ENCODE measurements around the gene VSIR. TPM values are rescaled to one million over a fixed set of nuclear protein-coding genes. Genes with fewer than 3 reads are reported as not detected.

VSIR gene
- total RNA-seq, 1 donor from 2014 or later: 118 TPM

DNA sequence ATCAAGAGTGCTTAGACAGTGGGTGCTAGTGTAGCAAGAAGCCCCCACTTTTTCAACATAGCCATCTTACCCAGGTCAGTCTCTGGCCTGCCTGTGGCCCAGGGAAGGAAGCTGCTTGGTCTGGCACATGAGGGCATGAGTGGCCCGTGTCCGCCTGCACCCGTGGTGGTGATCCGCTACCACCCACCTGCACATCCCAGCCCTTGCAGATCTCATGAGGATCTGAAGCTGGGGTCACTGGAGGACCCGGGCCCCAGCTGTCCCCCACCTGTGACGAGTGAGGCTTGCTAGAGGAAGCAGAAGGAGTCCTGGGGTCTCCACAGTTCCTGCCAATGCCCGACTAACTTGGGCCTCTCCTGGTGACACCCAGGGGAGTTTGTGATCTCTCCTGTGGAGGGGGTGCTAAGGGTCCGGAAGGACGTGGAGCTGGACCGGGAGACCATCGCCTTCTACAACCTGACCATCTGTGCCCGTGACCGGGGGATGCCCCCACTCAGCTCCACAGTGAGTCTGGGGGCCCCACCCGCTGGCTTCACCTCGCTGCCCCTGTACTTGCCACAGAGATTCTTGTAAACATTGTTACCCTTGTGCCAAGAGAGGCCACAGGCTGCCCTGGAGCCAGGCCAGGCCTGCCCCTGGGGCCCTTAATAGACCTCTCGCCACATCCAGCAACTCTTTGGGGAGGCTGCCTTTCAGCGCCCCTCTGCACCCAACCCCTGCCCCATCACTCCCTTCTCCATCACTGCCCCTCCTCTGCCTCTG lies 10.8 kb upstream of the VSIR start:
- intact Hi-C loops (cut with micrococcal nuclease): no loop called here

DNA sequence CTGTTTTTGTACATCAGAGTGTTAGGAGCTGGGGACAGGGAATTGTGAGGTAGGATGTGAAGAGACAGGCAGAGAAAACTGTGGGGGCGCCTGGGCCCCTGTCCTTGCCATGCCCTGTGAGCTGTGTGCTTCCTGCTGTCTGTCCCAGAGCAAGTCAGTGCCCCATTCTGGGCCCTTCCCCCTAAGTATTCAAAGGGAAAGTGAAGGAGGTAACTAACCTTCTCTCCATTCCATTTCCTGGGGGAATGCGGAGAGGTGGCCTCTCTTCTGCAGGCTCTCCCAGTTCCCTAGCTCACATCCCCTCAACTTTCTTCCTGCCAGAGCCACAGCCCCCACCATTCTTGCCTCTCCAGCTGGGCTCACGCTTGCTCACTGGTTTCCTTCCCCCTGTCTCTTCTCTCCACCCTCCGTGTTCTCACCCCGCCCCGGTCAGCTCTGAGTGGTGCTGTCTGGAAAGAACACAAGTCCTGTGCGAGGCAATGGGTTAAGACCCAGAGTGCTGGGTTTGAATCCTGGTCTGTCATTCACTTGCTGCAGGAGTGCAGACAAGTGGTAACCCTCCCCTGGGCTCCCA lies 9.7 kb upstream of the VSIR start:
- intact Hi-C loops (cut with micrococcal nuclease): no loop called here

GRCh38 chr10:71782221-71782916 lies 9.0 kb upstream of the VSIR start:
- intact Hi-C loops (cut with micrococcal nuclease): no loop called here

DNA sequence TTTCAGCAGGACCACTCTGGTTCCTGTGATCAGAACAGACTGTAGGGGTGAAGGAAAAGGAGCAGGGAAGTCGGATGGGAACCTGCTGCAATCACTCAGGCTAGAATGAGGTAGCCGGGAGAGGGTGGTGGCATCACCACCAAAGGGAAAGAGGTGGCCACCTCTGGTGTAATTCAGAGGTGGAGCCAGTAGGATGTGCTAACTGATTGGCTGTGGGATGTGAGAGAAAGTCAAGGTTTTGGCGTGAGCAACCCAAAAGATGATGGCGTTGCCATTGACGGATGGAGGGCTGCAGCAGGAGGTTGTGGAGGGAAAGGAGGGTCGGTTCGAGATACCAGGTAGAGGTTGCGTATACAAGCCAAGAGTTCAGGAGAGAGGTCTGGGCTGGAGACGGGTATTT lies 7.4 kb upstream of the VSIR start:
- intact Hi-C loops (cut with micrococcal nuclease): no loop called here

GRCh38 chr10:71780156-71780555 lies 6.8 kb upstream of the VSIR start:
- intact Hi-C loops (cut with micrococcal nuclease): no loop called here

- intact Hi-C loops (cut with micrococcal nuclease): no loop called here
These were observed 6.3 kb upstream of the VSIR start for GRCh38 chr10:71779641-71780040.

DNA sequence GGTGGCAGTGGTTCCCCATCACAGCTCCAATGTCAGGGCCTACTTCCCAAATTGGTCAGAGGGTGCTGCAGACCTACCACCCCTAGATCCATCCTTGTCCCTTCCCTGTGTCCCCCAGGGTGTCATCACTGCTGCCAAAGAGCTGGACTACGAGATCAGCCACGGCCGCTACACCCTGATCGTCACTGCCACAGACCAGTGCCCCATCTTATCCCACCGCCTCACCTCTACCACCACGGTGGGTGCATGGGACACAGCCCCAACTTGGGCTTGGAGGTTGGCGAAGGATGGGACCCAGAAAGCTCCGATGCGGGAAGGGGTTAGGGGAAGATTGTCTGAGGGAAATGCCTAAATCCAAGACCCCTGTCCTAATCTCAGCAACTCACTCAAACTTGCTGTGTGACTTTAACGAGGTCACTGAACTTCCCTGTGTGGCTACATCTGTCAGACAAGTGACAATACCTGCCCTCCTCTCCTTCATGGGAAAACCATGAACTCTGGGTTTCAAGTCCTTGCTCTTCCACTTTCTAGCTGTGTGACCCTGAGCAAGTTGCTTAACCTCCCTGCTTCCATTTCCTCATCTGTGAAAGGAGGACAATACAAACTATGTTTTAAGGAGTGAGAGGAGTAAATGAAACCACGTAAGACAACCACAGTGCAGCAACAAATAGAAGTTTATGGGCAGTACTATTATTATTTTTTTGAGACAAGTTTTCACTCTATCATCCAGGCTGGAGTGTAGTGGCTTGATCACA lies 4.9 kb upstream of the VSIR start:
- intact Hi-C loops (cut with micrococcal nuclease): no loop called here

GRCh38 chr10:71777213-71777985 lies 4.1 kb upstream of the VSIR start:
- intact Hi-C loops (cut with micrococcal nuclease): no loop called here

GRCh38 chr10:71776481-71776925 lies 3.2 kb upstream of the VSIR start:
- intact Hi-C loops (cut with micrococcal nuclease): no loop called here

DNA sequence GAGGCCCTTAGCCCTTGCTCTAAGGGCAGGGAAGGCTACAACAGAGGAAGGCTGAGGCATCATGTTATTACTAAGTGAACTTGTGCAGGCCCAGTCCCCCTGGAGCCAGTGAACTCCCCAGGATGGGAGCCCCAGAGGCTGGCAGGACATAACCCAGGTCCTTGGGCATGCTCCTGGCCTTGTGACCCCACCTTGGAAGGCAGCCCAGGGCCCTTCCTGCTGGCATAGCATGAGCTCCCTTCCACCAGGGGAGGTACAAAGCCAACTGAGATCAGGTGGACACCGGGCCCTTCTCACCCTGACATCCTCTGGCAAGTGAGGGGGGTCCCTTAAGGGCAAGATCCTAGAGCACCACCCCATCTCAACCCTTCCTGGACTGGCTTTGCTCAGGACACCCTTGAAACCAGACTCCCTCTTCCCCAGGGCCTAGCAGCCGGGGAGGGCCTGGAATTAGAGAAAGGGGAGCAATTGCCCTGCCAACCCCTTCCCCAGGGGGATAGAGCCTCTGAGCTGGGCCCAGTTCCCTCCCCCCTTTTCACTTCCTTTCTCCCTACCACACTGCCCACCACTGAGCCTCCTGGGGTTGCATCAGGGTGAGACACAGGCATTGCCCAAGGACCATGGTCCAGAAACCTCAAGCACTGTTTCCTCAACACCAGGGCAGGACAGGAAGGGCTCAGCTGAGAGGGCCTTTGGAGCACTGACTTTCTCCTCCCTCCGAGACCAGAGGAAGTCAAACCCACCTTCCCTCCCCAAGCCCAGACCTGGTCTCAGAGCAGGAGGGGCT lies 1.8 kb upstream of the VSIR start:
- intact Hi-C loops (cut with micrococcal nuclease): loop anchor here (5.0 kb wide), 1 partner anchor 312 kb away; the partner anchor contains the start of gene SPOCK2

- intact Hi-C loops (cut with micrococcal nuclease): loop anchor here (1.0 to 5.0 kb wide), 10 partner anchors 16 to 454 kb away; partner anchors contain the start of genes PSAP, SLC29A3 and SPOCK2
These were observed 494 bp downstream of the VSIR start for GRCh38 chr10:71772832-71773220.

GRCh38 chr10:71771821-71772617 lies 1.3 kb downstream of the VSIR start:
- intact Hi-C loops (cut with micrococcal nuclease): loop anchor here (5.0 kb wide), 1 partner anchor 315 kb away; the partner anchor contains the start of gene SPOCK2

DNA sequence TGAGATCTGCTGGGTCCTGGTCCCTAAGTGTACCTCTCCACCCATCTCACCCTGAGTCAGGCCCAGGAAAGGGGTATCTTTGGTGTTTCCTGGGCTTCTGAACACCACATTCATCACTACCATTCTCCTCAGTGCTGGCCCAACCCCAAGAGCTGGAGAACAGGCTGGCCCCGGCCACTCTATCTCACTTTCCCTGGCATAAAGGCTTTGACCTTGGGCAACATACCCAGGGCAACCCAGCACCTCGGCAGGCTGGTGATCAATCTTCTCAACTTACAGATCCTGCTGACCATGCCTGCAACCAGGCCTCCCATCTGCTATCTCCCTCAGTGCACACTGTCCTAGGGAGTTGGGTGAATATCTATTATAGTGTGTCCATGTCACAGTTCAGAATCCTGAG lies 2.1 kb downstream of the VSIR start:
- intact Hi-C loops (cut with micrococcal nuclease): loop anchor here (5.0 kb wide), 1 partner anchor 316 kb away; the partner anchor contains the start of gene SPOCK2

DNA sequence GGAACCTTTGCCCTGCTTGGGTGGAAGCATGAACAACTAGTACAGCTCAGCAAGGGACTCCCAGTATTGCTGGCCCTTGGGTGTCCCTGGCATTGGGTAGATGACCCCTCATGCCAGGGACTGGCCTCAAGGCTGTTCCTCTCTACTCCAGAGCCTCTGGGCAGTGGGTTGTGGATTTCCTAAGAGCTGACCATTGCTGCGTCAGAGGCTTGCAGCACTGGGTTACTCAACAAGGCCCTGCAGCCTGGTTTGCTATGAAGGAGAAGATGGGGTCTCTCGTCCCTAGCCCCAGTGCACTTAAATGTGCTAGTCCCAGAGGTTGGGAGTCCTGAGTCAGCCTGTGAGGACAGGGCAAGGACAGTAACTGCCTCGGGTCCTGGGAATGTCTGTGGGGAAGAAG lies 2.5 kb downstream of the VSIR start:
- intact Hi-C loops (cut with micrococcal nuclease): loop anchor here (5.0 kb wide), 1 partner anchor 317 kb away; the partner anchor contains the start of gene SPOCK2

GRCh38 chr10:71770255-71770654 lies 3.1 kb downstream of the VSIR start:
- intact Hi-C loops (cut with micrococcal nuclease): loop anchor here (5.0 kb wide), 1 partner anchor 317 kb away; the partner anchor contains the start of gene SPOCK2

DNA sequence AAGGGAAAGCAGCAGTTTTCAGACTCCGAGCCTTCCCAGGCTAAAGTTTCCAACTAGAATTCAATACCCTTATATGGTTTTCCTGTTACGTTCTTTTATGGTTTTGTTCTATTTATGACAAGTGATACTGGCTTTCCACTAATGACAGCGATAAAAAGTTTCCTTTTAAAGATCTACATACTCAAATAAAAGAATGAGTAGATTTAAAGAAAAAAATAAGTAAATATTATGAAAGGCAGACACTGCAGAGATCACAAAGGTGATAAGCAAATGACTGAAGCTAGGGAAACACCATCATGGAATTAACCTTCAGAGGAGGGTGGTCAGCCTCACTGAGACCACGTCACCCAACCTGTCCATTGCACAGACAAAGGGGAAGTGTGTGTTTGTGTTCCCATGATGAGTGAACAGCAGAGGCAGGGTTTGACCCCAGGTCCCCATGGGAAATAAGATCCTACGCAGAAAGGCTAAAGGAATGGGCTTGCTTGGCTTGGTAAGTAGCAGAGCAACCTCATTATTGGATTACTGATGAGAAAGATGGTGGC lies 4.0 kb downstream of the VSIR start:
- intact Hi-C loops (cut with micrococcal nuclease): loop anchor here (1.0 to 5.0 kb wide), 7 partner anchors 12 to 450 kb away; partner anchors contain the start of genes ANAPC16, ASCC1, PSAP and SLC29A3

DNA sequence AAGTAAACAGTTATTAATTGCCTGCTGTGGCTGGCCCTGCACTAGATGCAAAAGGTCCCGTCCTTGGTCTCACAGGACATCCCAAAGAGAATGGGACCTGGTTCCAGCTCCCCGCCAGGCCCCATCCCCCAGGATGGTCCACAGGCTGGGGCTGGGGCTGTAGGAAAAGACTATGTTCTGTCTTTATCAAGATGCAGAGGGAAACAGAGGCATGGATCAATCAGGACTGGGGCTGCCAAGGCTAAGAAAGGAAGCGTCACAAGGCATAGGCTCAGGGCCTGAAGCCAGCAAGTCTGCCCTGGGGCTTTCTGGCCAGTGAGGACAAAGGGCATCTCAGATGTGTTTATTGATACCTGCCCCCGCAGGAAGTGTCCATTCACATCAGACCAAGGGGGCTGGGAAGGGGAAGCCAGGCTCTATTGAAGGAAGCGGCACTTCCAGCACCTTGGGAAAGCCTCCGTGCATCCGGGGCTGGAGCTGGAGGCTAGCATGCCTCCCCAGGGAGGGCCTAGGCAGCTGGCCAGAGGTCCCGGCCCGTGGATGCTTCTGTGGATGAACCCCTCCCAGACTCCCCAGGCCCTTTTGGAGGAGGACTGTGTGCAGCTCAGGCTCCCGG lies 5.8 kb downstream of the VSIR start:
- intact Hi-C loops (cut with micrococcal nuclease): loop anchor here (2.0 to 5.0 kb wide), 2 partner anchors 55 to 450 kb away; partner anchors contain the start of genes ANAPC16 and ASCC1

All from T-helper 1 cell treated with Interleukin-12 subunit alpha and Interleukin-12 subunit beta and Interleukin-4 antibody, amounts not matched to agents 30 ng/mL and 1 ng/mL, for 36 hours (primary cell).